Epithelial cell of umbilical artery (primary cell): ENCODE data around the gene PNLIPRP2. TPM values are rescaled to one million over a fixed set of nuclear protein-coding genes. Genes with fewer than 3 reads are reported as not detected.

Source experiments
- total RNA-seq: library from RNA; depleted of rRNA; stranded (reverse); fragments of >200 nt; gene quantifications from 2 replicates; pipeline ENCODE4 v1.2.3, GENCODE V29; 2014

PNLIPRP2 gene
- not detected in 2 replicates for total RNA-seq

DNA sequence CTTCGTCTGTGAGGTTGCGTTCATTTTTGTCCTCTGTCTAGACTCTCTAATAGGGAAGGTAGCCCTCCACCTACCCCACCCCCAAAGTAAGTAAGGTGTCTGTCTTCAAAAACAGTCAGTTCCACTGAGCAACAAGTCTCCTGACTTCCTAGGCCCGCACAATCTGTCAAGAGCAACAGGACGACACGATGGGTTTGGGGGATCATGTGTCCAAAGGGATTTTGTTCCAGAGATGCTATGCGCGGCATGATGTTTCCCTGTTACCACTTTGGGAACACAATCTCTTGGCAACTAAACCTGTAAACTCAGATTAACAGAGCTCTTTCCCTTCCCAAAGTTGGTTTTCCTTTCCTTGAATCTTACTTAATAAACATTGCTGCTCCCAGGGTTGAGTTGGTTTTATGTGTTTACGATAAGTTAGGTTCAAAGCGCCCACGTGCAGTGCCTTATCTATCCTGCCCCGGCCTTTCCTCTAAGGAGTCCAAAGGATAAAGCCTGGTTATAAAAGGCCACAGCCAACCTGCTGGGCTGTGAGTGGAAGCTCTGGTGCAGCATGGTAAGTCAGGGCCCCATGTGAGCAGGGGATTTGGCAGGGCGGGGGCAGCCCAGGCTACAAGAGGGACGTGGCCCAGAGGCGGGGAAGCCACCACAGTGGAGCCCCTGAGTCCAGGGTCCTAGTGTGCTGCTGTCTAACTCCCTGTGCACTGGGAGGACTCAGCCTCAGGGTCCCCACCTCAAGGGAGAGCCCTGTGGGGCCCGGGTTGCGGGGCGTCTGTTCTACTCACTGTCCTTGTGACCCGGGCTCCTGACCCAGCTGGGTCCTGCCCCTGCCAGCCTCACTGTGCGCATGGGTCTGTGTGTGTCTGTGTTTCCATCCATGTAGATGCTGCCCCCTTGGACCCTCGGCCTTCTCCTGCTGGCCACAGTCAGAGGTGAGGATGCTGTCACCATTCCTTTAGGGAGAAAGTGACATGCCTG, at the start of gene PNLIPRP2:
Gene PNLIPRP2, plus strand, starts transcription at position 531 of the 978 bp plus-strand sequence.

DNA sequence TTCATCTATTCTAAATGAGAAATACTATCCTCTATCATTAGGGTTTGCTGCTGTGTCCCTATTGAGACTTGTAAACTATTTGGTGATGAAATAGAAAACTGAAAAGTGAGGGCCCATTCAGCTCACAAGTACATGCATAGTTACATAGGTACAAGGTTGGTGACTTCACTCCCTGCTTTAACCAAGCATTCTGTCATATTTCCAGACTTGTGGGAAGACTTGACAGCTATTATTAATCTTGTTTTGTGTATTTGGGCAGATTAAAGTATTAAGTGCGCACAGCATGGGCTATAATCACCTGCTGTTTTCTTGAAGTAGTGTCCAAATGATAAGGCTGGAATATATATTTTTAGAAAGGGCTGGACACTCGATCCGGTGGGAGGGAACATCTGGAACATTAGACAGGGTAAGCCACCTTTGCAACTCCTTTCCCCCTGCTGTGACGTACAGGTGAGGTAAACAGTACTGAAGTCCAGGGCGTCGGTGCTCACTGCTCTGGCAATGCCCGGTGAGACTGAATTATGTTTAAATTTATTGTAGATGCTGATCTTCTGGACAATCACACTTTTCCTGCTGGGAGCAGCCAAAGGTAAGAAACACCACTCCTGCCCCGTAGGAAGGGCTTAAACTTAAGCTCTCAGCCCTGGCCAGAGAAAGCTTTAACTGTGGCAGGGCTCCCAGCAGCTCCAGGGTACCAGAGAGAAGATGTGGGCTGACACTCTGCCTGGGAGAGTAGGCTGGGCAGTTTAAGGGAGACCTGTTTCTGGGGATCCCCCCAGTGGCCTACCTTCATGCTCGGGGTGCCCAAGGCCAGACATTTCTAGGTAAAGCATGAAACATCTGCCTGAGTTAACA, 29.9 kb upstream of the PNLIPRP2 start, which contains the start of gene PNLIPRP1:
Gene PNLIPRP1, plus strand, starts transcription at position 370 of the 855 bp plus-strand sequence. Its CDS starts 171 bp downstream, at position 541.

Other genes with a start within 250 kb of the PNLIPRP2 start
- gene PNLIPRP3, start 193.1 kb upstream of the PNLIPRP2 start, total RNA-seq: not detected in 2 replicates
- gene PNLIP, start 75.0 kb upstream of the PNLIPRP2 start, total RNA-seq: not detected in 2 replicates
- not detected in 2 replicates for gene PNLIPRP1, start 30.0 kb upstream of the PNLIPRP2 start, total RNA-seq
- 0.30 and 0.32 TPM in 2 replicates for gene HSPA12A, start 121.6 kb downstream of the PNLIPRP2 start, total RNA-seq
- gene ENO4, start 228.5 kb downstream of the PNLIPRP2 start, total RNA-seq: not detected in 2 replicates